PC-3 (cell line): ENCODE data around the gene ST7. TPM values are rescaled to one million over a fixed set of nuclear protein-coding genes. Genes with fewer than 3 reads are reported as not detected.

ENCODE experiments used
- ATAC-seq: fragments of 200-7000 bp; cut with Tn5 transposase; 2 replicates; pipeline ENCODE4 v1.9.1; 2020; ENCODE audit warnings: mild to moderate bottlenecking, moderate library complexity
- BruUV-seq: library from RNA; stranded (reverse); fragments of 400-500 nt; replicated peaks from 2 replicates; lab custom pipeline; 2021; lab: Mats Ljungman, UMichigan
- CTCF ChIA-PET: fragments of 300-600 bp; sonication (Branson Sonifier 250); formaldehyde crosslinking; loops from one replicate; lab custom pipeline; 2022; ENCODE audit warnings: antibody characterized with exemption; lab: Charles Lee
- POLR2A ChIA-PET: fragments of 300-600 bp; sonication (Branson Sonifier 250); formaldehyde crosslinking; loops from one replicate; lab custom pipeline; 2022; ENCODE audit warnings: antibody characterized with exemption; ENCODE audit not compliant: unreplicated experiment; lab: Charles Lee
- DNase-seq: peaks from one replicate; pipeline ENCODE4 v3.0.0-alpha.2; 2015
- H2AFZ ChIP-seq: fragments of 300-600 bp; sonication (generic); 2 replicates; pipeline ENCODE4 v1.6.0; 2016; ENCODE audit warnings: antibody characterized with exemption, low read length
- H3F3A ChIP-seq: fragments of 300-600 bp; sonication (generic); one replicate; pipeline ENCODE4 v1.6.0; 2017; ENCODE audit warnings: antibody characterized with exemption, low read length, control low read depth, mild to moderate bottlenecking; ENCODE audit not compliant: unreplicated experiment
- H3K27ac ChIP-seq: fragments of 300-600 bp; sonication (generic); 2 replicates; pipeline ENCODE4 v1.5.1; 2016; ENCODE audit warnings: mild to moderate bottlenecking, low read length
- H3K27me3 ChIP-seq: fragments of 300-600 bp; sonication (generic); 2 replicates; pipeline ENCODE4 v1.6.1; 2016; ENCODE audit warnings: low read length, mixed read lengths
- H3K36me3 ChIP-seq: fragments of 300-600 bp; sonication (generic); 2 replicates; pipeline ENCODE4 v1.6.1; 2016; ENCODE audit warnings: low read depth, mixed run types, low read length, mixed read lengths
- H3K4me1 ChIP-seq: fragments of 300-600 bp; sonication (generic); 2 replicates; pipeline ENCODE4 v1.5.1; 2016; ENCODE audit warnings: low read length; ENCODE audit not compliant: insufficient read depth
- H3K4me2 ChIP-seq: fragments of 300-600 bp; sonication (generic); 2 replicates; pipeline ENCODE4 v1.6.0; 2016; ENCODE audit warnings: low read length
- H3K4me3 ChIP-seq: fragments of 300-600 bp; sonication (generic); 2 replicates; pipeline ENCODE4 v1.5.1; 2016; ENCODE audit warnings: mild to moderate bottlenecking, low read length, mixed read lengths
- H3K79me2 ChIP-seq: fragments of 300-600 bp; sonication (generic); 2 replicates; pipeline ENCODE4 v1.6.1; 2017; ENCODE audit warnings: low read length, mixed read lengths
- H3K9ac ChIP-seq: fragments of 300-600 bp; sonication (generic); 2 replicates; pipeline ENCODE4 v1.6.0; 2016; ENCODE audit warnings: mild to moderate bottlenecking, low read length
- H3K9me2 ChIP-seq: fragments of 300-600 bp; sonication (generic); replicated peaks from 2 replicates; pipeline ENCODE4 v1.6.1; 2016; ENCODE audit warnings: mixed run types, low read length, mixed read lengths
- H3K9me3 ChIP-seq: fragments of 300-600 bp; sonication (generic); 2 replicates; pipeline ENCODE4 v1.6.1; 2016; ENCODE audit warnings: low read length, mixed read lengths
- H4K20me1 ChIP-seq: fragments of 300-600 bp; sonication (generic); 2 replicates; pipeline ENCODE4 v1.6.1; 2016; ENCODE audit warnings: low read length, mixed read lengths
- EZH2 ChIP-seq: fragments of 300-600 bp; sonication (generic); IDR thresholded peaks from one replicate; pipeline ENCODE4 v1.6.1; 2017; ENCODE audit warnings: antibody characterized with exemption, mild to moderate bottlenecking, low read length; ENCODE audit not compliant: unreplicated experiment
- EZH2phosphoT487 ChIP-seq: fragments of 300-600 bp; sonication (generic); IDR thresholded peaks from 2 replicates; pipeline ENCODE4 v1.6.1; 2018; ENCODE audit warnings: mild to moderate bottlenecking, antibody characterized with exemption, low read length, borderline replicate concordance
- intact Hi-C: fragments of 100-400 bp; cut with micrococcal nuclease; formaldehyde crosslinking; loops from 2 replicates; pipeline ENCODE4 v1.9.0; 2023
- total RNA-seq: library from RNA; depleted of rRNA; stranded (reverse); fragments of >200 nt; gene quantifications from 2 replicates; pipeline ENCODE4 v1.2.3, GENCODE V29; 2014
- TF ChIP-seq, protein P1 (sequence below): fragments of 300-600 bp; sonication (generic); conservative IDR thresholded peaks from 2 replicates; pipeline ENCODE4 v1.5.1; 2017; ENCODE audit warnings: antibody characterized with exemption, low read depth, mild to moderate bottlenecking, low read length

ST7 gene
- total RNA-seq, 1 experiment from 2014 or later: 19.7 TPM

DNA sequence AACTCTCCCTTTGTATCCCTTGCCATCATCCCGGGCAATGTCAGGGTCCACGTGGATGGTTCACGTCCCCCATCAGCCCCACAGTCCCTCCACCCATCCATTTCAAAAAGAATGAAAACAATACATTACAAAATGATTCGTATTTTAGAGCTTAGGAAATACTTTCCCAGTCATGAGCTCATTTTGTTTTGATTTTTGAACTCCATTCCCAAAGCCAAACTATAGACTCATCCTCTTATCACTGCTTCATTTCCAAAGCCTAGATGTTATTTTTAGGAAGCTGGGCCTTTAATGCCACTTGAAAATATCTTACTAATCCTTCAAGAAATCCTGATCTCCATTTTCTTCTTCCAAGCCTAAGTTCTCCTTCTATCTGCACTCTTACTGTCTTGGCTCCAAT lies 297.5 kb downstream of the ST7 start:
- no peak for DNase-seq
- ChIA-PET POLR2A (interaction anchor here (0.6 kb wide), 1 partner anchor 152 kb away, joined by 3 read pairs; no protein-coding TSS in a partner anchor), CTCF (interaction anchor here (0.9 kb wide), 1 partner anchor 13 kb away, joined by 4 read pairs; no protein-coding TSS in a partner anchor)
- TF ChIP-seq EZH2phosphoT487 (no peak), EZH2 (no peak)
- TF ChIP-seq, protein P1, sequence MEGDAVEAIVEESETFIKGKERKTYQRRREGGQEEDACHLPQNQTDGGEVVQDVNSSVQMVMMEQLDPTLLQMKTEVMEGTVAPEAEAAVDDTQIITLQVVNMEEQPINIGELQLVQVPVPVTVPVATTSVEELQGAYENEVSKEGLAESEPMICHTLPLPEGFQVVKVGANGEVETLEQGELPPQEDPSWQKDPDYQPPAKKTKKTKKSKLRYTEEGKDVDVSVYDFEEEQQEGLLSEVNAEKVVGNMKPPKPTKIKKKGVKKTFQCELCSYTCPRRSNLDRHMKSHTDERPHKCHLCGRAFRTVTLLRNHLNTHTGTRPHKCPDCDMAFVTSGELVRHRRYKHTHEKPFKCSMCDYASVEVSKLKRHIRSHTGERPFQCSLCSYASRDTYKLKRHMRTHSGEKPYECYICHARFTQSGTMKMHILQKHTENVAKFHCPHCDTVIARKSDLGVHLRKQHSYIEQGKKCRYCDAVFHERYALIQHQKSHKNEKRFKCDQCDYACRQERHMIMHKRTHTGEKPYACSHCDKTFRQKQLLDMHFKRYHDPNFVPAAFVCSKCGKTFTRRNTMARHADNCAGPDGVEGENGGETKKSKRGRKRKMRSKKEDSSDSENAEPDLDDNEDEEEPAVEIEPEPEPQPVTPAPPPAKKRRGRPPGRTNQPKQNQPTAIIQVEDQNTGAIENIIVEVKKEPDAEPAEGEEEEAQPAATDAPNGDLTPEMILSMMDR: no peak
- no peaks in the 10 kb centered on the region for H3K79me2 ChIP-seq
- no peak for ATAC-seq
- no peak overlapping the region for H2AFZ ChIP-seq
- H3K4me3 ChIP-seq: no peak overlapping the region
- no peaks in the 10 kb centered on the region for H3K27me3 ChIP-seq
- no peaks in the 10 kb centered on the region for H3K9me3 ChIP-seq
- H4K20me1 ChIP-seq: no peaks in the 10 kb centered on the region
- intact Hi-C loops: no loop called here
- BruUV-seq: no TSS peak
- no peak overlapping the region for H3K4me2 ChIP-seq
- H3K9me2 ChIP-seq: 0 out of 2 replicates have a peak, but pooled peaks cover 1% of the 10 kb centered on the region
- H3F3A ChIP-seq: no peaks in the 10 kb centered on the region
- no peaks in the 10 kb centered on the region for H3K36me3 ChIP-seq
- H3K27ac ChIP-seq: no peak overlapping the region
- H3K9ac ChIP-seq: no peak overlapping the region
- no peaks in the 10 kb centered on the region for H3K4me1 ChIP-seq

DNA sequence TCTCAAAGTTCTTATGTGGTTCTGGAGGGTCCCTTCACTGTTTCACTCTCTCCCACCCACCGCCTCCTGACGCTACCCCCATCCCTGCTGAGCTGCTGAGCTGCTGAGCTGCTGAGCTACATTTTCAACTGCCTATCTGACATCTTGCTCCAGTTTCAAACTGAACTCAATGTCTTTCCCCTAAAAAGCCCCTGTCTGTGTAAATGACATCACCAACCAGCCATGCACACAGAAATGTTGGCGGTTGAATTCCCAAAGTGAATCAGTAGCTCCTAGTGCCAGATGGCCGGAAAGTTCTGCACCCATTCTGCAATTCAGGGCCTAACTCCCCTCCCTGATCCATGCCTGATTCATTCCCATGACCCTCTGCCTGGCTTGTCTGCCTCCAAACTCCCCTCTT lies 298.4 kb downstream of the ST7 start:
- H3K9me3 ChIP-seq: no peaks in the 10 kb centered on the region
- intact Hi-C loops: no loop called here
- no peaks in the 10 kb centered on the region for H3F3A ChIP-seq
- no peak for ATAC-seq
- H3K4me1 ChIP-seq: no peaks in the 10 kb centered on the region
- POLR2A ChIA-PET: no interaction called here
- no peaks in the 10 kb centered on the region for H3K27me3 ChIP-seq
- no peak for TF ChIP-seq EZH2
- TF ChIP-seq EZH2phosphoT487: no peak
- H3K79me2 ChIP-seq: no peaks in the 10 kb centered on the region
- 0 out of 2 replicates have a peak, but pooled peaks cover 2% of the 10 kb centered on the region for H3K9me2 ChIP-seq
- no peak for DNase-seq
- no peak overlapping the region for H3K4me2 ChIP-seq
- CTCF ChIA-PET: interaction anchor here (0.9 kb wide), 1 partner anchor 12 kb away, joined by 4 read pairs; no protein-coding TSS in a partner anchor
- no peaks in the 10 kb centered on the region for H3K36me3 ChIP-seq
- H4K20me1 ChIP-seq: no peaks in the 10 kb centered on the region
- H3K4me3 ChIP-seq: no peak overlapping the region
- H3K9ac ChIP-seq: no peak overlapping the region
- no TSS peak for BruUV-seq
- H3K27ac ChIP-seq: no peak overlapping the region
- no peak overlapping the region for H2AFZ ChIP-seq

DNA sequence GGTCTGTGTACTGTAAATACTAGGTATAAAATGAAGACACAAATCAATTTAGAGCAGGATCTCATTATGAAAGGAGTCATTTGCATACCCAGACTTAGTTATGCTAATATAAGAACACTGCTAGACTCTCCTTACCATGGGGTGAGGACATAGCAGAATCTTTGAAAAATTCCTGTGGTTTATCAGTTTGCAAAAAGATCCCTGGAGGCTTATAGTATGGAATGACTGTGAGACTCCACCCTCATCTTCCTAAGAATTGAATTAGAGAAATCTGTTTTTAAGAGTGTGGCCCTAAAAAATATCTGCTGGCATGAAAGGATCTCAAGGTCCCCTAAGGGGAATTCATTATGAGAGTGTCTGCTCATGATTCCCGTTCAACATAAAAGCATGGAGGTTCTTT lies 306.3 kb downstream of the ST7 start:
- no peak overlapping the region for H3K4me3 ChIP-seq
- no peak overlapping the region for H3K27ac ChIP-seq
- 0 out of 2 replicates have a peak, but pooled peaks cover 2% of the 10 kb centered on the region for H3K9me2 ChIP-seq
- H3K9me3 ChIP-seq: no peaks in the 10 kb centered on the region
- H4K20me1 ChIP-seq: no peaks in the 10 kb centered on the region
- ATAC-seq (no peak), DNase-seq (no peak)
- TF ChIP-seq EZH2 (no peak), EZH2phosphoT487 (no peak)
- TF ChIP-seq, protein P1: no peak
- ChIA-PET POLR2A (no interaction called here), CTCF (interaction anchor here (0.7 kb wide), 1 partner anchor 415 kb away, joined by 3 read pairs; no protein-coding TSS in a partner anchor)
- H3F3A ChIP-seq: no peaks in the 10 kb centered on the region
- H3K36me3 ChIP-seq: no peaks in the 10 kb centered on the region
- no peak overlapping the region for H3K4me2 ChIP-seq
- no peaks in the 10 kb centered on the region for H3K4me1 ChIP-seq
- H2AFZ ChIP-seq: no peak overlapping the region
- intact Hi-C loops: no loop called here
- no TSS peak for BruUV-seq
- no peaks in the 10 kb centered on the region for H3K79me2 ChIP-seq
- H3K9ac ChIP-seq: no peak overlapping the region
- no peaks in the 10 kb centered on the region for H3K27me3 ChIP-seq
